WTC11 (cell line): ENCODE data around the gene MESD. TPM values are rescaled to one million over a fixed set of nuclear protein-coding genes. Genes with fewer than 3 reads are reported as not detected.

ENCODE experiments used
- ATAC-seq: fragments of 200-7000 bp; cut with Tn5 transposase; 2 replicates; pipeline ENCODE4 v1.10.0; 2021; ENCODE audit warnings: mild to moderate bottlenecking, moderate library complexity
- CTCF ChIA-PET: fragments of 300-600 bp; sonication (Branson Sonifier 250); formaldehyde crosslinking; loops from one replicate; lab custom pipeline; 2021; ENCODE audit warnings: antibody characterized with exemption; lab: Charles Lee
- POLR2A ChIA-PET: fragments of 350-600 bp; sonication (Branson Sonifier 250); formaldehyde crosslinking; loops from one replicate; lab custom pipeline; 2021; ENCODE audit warnings: antibody characterized with exemption; lab: Charles Lee
- DNase-seq: peaks from one replicate; pipeline ENCODE4 v3.0.0; 2021; ENCODE audit warnings: low spot score
- H3K27ac Mint-ChIP-seq: 2 replicates; pipeline ENCODE4 v1.8.0; 2021; ENCODE audit warnings: mixed read lengths
- H3K27me3 Mint-ChIP-seq: 2 replicates; pipeline ENCODE4 v1.8.0; 2021; ENCODE audit warnings: low read depth, mild to moderate bottlenecking, moderate library complexity, mixed read lengths
- H3K36me3 Mint-ChIP-seq: 2 replicates; pipeline ENCODE4 v1.8.0; 2021; ENCODE audit warnings: mixed read lengths
- H3K4me1 Mint-ChIP-seq: 2 replicates; pipeline ENCODE4 v1.8.0; 2022; ENCODE audit warnings: mixed read lengths
- H3K4me3 Mint-ChIP-seq: 2 replicates; pipeline ENCODE4 v1.8.0; 2021; ENCODE audit warnings: mild to moderate bottlenecking, moderate library complexity, mixed read lengths
- H3K9me3 Mint-ChIP-seq: 2 replicates; pipeline ENCODE4 v1.8.0; 2021; ENCODE audit warnings: mixed read lengths
- ATF1 ChIP-seq: sonication (generic); formaldehyde crosslinking; IDR thresholded peaks from 2 replicates; pipeline ENCODE4 v1.8.1; 2023; ENCODE audit warnings: mild to moderate bottlenecking, moderate library complexity, missing genetic modification reagents
- CREB1 ChIP-seq: sonication (generic); formaldehyde crosslinking; IDR thresholded peaks from 2 replicates; pipeline ENCODE4 v1.8.0; 2023; ENCODE audit warnings: mild to moderate bottlenecking, missing genetic modification reagents
- EMX1 ChIP-seq: fragments of 250-450 bp; sonication (Bioruptor Pico); IDR thresholded peaks from 2 replicates; pipeline ENCODE4 v1.8.0; 2021; ENCODE audit warnings: mild to moderate bottlenecking
- FOXJ3 ChIP-seq: sonication (generic); formaldehyde crosslinking; IDR thresholded peaks from 2 replicates; pipeline ENCODE4 v1.9.0; 2021; ENCODE audit warnings: missing genetic modification reagents, mild to moderate bottlenecking, borderline replicate concordance
- HMGA2 ChIP-seq: fragments of 250-450 bp; sonication (Bioruptor Pico); IDR thresholded peaks from 2 replicates; pipeline ENCODE4 v1.4.0; 2021; ENCODE audit warnings: mild to moderate bottlenecking, moderate library complexity
- NR3C1 ChIP-seq: sonication (generic); formaldehyde crosslinking; conservative IDR thresholded peaks from 2 replicates; pipeline ENCODE4 v1.8.1; 2023; ENCODE audit warnings: low read depth, mild to moderate bottlenecking, missing genetic modification reagents
- OVOL2 ChIP-seq: fragments of 250-450 bp; sonication (Bioruptor Pico); IDR thresholded peaks from 2 replicates; pipeline ENCODE4 v1.9.0; 2021; ENCODE audit warnings: mild to moderate bottlenecking, borderline replicate concordance
- PRRX2 ChIP-seq: fragments of 250-450 bp; sonication (Bioruptor Pico); IDR thresholded peaks from 2 replicates; pipeline ENCODE4 v1.8.0; 2021; ENCODE audit warnings: mild to moderate bottlenecking
- SMAD4 ChIP-seq: sonication (generic); formaldehyde crosslinking; IDR thresholded peaks from 2 replicates; pipeline ENCODE4 v1.8.0; 2022; ENCODE audit warnings: mild to moderate bottlenecking, missing genetic modification reagents
- SOX15 ChIP-seq: fragments of 250-450 bp; sonication (Bioruptor Pico); IDR thresholded peaks from 2 replicates; pipeline ENCODE4 v1.9.0; 2021; ENCODE audit warnings: mild to moderate bottlenecking
- TEAD1 ChIP-seq: sonication (generic); formaldehyde crosslinking; IDR thresholded peaks from 2 replicates; pipeline ENCODE4 v1.8.0; 2022; ENCODE audit warnings: mild to moderate bottlenecking, missing genetic modification reagents
- TEAD4 ChIP-seq: sonication (generic); formaldehyde crosslinking; IDR thresholded peaks from 2 replicates; pipeline ENCODE4 v1.8.0; 2022; ENCODE audit warnings: mild to moderate bottlenecking, missing genetic modification reagents
- total RNA-seq: library from RNA; stranded (reverse); gene quantifications from 3 replicates; pipeline ENCODE4 v1.2.3, GENCODE V29; 2021
- TF ChIP-seq, protein P1 (sequence below): sonication (generic); formaldehyde crosslinking; IDR thresholded peaks from 2 replicates; pipeline ENCODE4 v1.8.0; 2022; ENCODE audit warnings: mild to moderate bottlenecking, missing genetic modification reagents
- TF ChIP-seq, protein P2 (sequence below): sonication (generic); formaldehyde crosslinking; IDR thresholded peaks from 2 replicates; pipeline ENCODE4 v1.8.1; 2023; ENCODE audit warnings: mild to moderate bottlenecking, missing genetic modification reagents, moderate library complexity
- TF ChIP-seq, protein P3 (sequence below): fragments of 250-450 bp; sonication (Bioruptor Pico); IDR thresholded peaks from 2 replicates; pipeline ENCODE4 v1.9.0; 2021; ENCODE audit warnings: moderate library complexity, mild to moderate bottlenecking, inconsistent platforms, borderline replicate concordance
- TF ChIP-seq, protein P4 (sequence below): sonication (generic); formaldehyde crosslinking; conservative IDR thresholded peaks from 2 replicates; pipeline ENCODE4 v1.8.1; 2022; ENCODE audit warnings: mild to moderate bottlenecking, missing genetic modification reagents
- TF ChIP-seq, protein P5 (sequence below): fragments of 200-600 bp; IDR thresholded peaks from 2 replicates; pipeline ENCODE4 v1.8.0; 2022; ENCODE audit warnings: antibody characterized with exemption

The MESD gene
- total RNA-seq, 1 experiment from 2014 or later, result 28.3 TPM

DNA sequence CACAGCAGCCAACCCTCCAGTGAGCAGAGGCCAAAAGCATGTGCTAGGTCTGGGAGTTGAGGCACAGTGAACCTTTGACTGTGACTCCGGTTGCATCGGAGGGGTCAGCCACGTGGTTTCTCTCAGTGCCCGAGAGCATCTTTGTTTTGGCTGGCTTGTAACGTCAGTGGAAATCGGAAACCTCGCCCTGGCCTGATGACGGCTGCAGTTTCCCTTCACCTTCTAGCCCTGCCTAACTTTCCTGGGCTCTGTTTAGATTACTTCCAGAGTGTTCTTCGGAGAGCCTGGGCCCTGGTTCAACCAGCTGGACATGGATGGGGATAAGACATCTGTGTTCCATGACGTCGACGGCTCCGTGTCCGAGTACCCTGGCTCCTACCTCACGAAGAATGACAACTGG lies 56.6 kb downstream of the MESD start (continued):
- TF ChIP-seq TEAD1 (no peak), OVOL2 (no peak), FOXJ3 (CRISPR knock-in tag) (no peak), SOX15 (no peak), CREB1 (CRISPR knock-in tag) (no peak), HMGA2 (CRISPR knock-in tag) (no peak)
- TF ChIP-seq, protein P1, sequence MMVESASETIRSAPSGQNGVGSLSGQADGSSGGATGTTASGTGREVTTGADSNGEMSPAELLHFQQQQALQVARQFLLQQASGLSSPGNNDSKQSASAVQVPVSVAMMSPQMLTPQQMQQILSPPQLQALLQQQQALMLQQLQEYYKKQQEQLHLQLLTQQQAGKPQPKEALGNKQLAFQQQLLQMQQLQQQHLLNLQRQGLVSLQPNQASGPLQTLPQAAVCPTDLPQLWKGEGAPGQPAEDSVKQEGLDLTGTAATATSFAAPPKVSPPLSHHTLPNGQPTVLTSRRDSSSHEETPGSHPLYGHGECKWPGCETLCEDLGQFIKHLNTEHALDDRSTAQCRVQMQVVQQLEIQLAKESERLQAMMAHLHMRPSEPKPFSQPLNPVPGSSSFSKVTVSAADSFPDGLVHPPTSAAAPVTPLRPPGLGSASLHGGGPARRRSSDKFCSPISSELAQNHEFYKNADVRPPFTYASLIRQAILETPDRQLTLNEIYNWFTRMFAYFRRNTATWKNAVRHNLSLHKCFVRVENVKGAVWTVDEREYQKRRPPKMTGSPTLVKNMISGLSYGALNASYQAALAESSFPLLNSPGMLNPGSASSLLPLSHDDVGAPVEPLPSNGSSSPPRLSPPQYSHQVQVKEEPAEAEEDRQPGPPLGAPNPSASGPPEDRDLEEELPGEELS, result no peak
- TF ChIP-seq, protein P2, sequence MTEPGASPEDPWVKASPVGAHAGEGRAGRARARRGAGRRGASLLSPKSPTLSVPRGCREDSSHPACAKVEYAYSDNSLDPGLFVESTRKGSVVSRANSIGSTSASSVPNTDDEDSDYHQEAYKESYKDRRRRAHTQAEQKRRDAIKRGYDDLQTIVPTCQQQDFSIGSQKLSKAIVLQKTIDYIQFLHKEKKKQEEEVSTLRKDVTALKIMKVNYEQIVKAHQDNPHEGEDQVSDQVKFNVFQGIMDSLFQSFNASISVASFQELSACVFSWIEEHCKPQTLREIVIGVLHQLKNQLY (CRISPR knock-in tag), result no peak

DNA sequence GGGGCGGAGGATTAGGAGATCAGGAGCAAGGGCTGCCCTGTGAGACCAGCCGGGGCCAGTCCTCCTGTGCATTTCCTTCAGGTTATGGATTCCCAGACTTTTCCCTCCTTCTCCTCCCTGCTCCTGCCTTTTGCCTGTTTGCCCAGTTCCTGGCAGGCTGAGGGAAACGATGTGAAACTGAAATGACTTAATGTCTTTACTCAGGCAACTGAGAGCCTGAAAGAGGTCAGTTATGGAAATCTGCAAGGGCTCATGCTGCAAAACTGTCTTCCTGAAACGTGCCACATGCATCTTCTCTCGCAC lies 57.2 kb downstream of the MESD start:
- Mint-ChIP-seq H3K27ac (no peak overlapping the region), H3K9me3 (no peaks in the 10 kb centered on the region), H3K36me3 (peaks cover 4% of the 10 kb centered on the region; the same call in 1 of the 2 replicates), H3K4me3 (no peak overlapping the region), H3K27me3 (no peaks in the 10 kb centered on the region), H3K4me1 (peaks cover 7% of the 10 kb centered on the region)
- no peak for ATAC-seq
- no peak for DNase-seq
- TF ChIP-seq ATF1 (CRISPR knock-in tag) (no peak), SMAD4 (CRISPR knock-in tag) (no peak)
- TF ChIP-seq, protein P3, sequence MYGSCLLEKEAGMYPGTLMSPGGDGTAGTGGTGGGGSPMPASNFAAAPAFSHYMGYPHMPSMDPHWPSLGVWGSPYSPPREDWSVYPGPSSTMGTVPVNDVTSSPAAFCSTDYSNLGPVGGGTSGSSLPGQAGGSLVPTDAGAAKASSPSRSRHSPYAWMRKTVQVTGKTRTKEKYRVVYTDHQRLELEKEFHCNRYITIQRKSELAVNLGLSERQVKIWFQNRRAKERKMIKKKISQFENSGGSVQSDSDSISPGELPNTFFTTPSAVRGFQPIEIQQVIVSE (CRISPR knock-in tag), result no peak
- ChIA-PET POLR2A (no interaction called here), CTCF (no interaction called here)

DNA sequence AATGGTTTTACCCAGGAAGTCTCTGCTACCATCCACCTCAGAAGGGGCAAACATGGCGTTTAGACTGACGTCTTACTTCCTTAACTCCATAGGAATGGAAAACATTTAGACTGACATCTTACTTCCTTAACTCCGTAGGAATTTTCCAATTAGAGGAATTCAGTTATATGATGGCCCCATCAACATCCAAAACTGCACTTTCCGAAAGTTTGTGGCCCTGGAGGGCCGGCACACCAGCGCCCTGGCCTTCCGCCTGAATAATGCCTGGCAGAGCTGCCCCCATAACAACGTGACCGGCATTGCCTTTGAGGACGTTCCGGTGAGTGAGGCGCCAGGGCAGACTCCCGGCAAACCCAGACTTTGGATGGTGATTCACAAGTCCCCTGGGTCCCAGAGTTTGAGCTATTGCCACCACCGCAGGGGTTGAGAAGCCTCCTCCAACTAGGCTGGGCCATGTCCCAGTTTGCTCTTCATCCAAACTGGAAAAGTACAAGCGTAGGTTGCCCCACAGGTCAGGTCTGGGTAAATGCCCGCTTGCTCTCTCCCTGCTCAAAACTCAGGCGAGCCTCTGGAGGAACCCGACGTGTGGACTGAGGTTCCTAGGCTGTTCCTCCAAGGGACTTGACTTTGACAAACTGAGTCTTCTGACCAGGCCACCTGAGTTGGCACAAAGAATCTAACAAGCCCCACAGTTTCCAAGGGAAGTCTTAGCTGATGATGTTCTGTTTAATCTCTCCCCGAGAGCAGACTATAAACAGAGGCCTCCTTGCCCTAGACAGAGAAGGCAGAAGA lies 57.7 kb downstream of the MESD start:
- DNase-seq, result no peak
- H3K4me3 Mint-ChIP-seq, result no peak overlapping the region
- no peaks in the 10 kb centered on the region for H3K27me3 Mint-ChIP-seq
- ATAC-seq, result no peak
- no peak overlapping the region for H3K27ac Mint-ChIP-seq
- H3K9me3 Mint-ChIP-seq, result no peaks in the 10 kb centered on the region
- POLR2A ChIA-PET, result no interaction called here
- H3K4me1 Mint-ChIP-seq, result peaks cover 7% of the 10 kb centered on the region
- H3K36me3 Mint-ChIP-seq, result peaks cover 4% of the 10 kb centered on the region; the same call in 1 of the 2 replicates
- TF ChIP-seq EMX1 (CRISPR knock-in tag) (no peak), PRRX2 (CRISPR knock-in tag) (no peak), OVOL2 (no peak), NR3C1 (CRISPR knock-in tag) (no peak), TEAD4 (no peak)
- TF ChIP-seq, protein P3 (CRISPR knock-in tag), result no peak
- TF ChIP-seq, protein P4, sequence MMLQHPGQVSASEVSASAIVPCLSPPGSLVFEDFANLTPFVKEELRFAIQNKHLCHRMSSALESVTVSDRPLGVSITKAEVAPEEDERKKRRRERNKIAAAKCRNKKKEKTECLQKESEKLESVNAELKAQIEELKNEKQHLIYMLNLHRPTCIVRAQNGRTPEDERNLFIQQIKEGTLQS (CRISPR knock-in tag), result no peak
- TF ChIP-seq, protein P1, result no peak
- TF ChIP-seq, protein P5, sequence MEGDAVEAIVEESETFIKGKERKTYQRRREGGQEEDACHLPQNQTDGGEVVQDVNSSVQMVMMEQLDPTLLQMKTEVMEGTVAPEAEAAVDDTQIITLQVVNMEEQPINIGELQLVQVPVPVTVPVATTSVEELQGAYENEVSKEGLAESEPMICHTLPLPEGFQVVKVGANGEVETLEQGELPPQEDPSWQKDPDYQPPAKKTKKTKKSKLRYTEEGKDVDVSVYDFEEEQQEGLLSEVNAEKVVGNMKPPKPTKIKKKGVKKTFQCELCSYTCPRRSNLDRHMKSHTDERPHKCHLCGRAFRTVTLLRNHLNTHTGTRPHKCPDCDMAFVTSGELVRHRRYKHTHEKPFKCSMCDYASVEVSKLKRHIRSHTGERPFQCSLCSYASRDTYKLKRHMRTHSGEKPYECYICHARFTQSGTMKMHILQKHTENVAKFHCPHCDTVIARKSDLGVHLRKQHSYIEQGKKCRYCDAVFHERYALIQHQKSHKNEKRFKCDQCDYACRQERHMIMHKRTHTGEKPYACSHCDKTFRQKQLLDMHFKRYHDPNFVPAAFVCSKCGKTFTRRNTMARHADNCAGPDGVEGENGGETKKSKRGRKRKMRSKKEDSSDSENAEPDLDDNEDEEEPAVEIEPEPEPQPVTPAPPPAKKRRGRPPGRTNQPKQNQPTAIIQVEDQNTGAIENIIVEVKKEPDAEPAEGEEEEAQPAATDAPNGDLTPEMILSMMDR, result no peak
- CTCF ChIA-PET, result no interaction called here
